GM18520 (cell line): Measurements from ENCODE around the gene ATG14.
"Not testable (repeated sequence)": the region's sequence is repeated elsewhere in the genome, so short reads cannot be mapped to it uniquely, and the experiment has no call there.

Experiments used
- ATAC-seq: cut with Tn5 transposase; IDR thresholded peaks from one replicate; pipeline ENCODE4 v1.9.1; 2021; ENCODE audit not compliant: unreplicated experiment

ATG14 gene

GRCh38 chr14:55434805-55435174 is 23.2 kb upstream of the ATG14 start:
- no peak for ATAC-seq

GRCh38 chr14:55433880-55434804 is 22.5 kb upstream of the ATG14 start:
- ATAC-seq: no peak

- ATAC-seq: no peak
Measured at GRCh38 chr14:55432628-55433027, 21.0 kb upstream of the ATG14 start.

GRCh38 chr14:55430024-55430690 is 18.5 kb upstream of the ATG14 start:
- ATAC-seq: no peak

GRCh38 chr14:55427439-55427838 is 15.8 kb upstream of the ATG14 start:
- ATAC-seq: no peak

- no peak for ATAC-seq
Measured at GRCh38 chr14:55426891-55427290, 15.3 kb upstream of the ATG14 start.

GRCh38 chr14:55425091-55425490 is 13.5 kb upstream of the ATG14 start:
- ATAC-seq: no peak

GRCh38 chr14:55423969-55424368 is 12.3 kb upstream of the ATG14 start:
- ATAC-seq: no peak

GRCh38 chr14:55422338-55422737 is 10.7 kb upstream of the ATG14 start:
- not testable (repeated sequence) for ATAC-seq

- no peak for ATAC-seq
Measured at GRCh38 chr14:55419663-55420062, 8.0 kb upstream of the ATG14 start.

- ATAC-seq: no peak
Measured at GRCh38 chr14:55418411-55418810, 6.8 kb upstream of the ATG14 start.

- ATAC-seq: no peak
Measured at GRCh38 chr14:55417955-55418354, 6.3 kb upstream of the ATG14 start.

- ATAC-seq: no peak
Measured at GRCh38 chr14:55416866-55417265, 5.2 kb upstream of the ATG14 start.

GRCh38 chr14:55414551-55414950 is 2.9 kb upstream of the ATG14 start:
- no peak for ATAC-seq

GRCh38 chr14:55412676-55413075 is 1.0 kb upstream of the ATG14 start:
- no peak for ATAC-seq

- no peak for ATAC-seq
Measured at GRCh38 chr14:55410876-55411275, 754 bp downstream of the ATG14 start.

- ATAC-seq: no peak
Measured at GRCh38 chr14:55404173-55404854, 7.3 kb downstream of the ATG14 start.

- no peak for ATAC-seq
Measured at GRCh38 chr14:55401751-55402150, 9.9 kb downstream of the ATG14 start.

- ATAC-seq: no peak
Measured at GRCh38 chr14:55399852-55400251, 11.8 kb downstream of the ATG14 start.

- no peak for ATAC-seq
Measured at GRCh38 chr14:55399183-55399582, 12.4 kb downstream of the ATG14 start.

- no peak for ATAC-seq
Measured at GRCh38 chr14:55398679-55399078, 13.0 kb downstream of the ATG14 start.

- no peak for ATAC-seq
Measured at GRCh38 chr14:55389330-55389729, 22.3 kb downstream of the ATG14 start.
